IMR-90 (cell line): Measurements from ENCODE around the gene AMIGO1.

Experiments
- CEBPB ChIP-seq: IDR thresholded peaks from 2 replicates; pipeline ENCODE4 v1.6.1; 2012; ENCODE audit warnings: low read depth, low read length, improper control_type of control experiment
- CTCF ChIP-seq: conservative IDR thresholded peaks from 2 replicates; pipeline ENCODE4 v1.5.1; 2012; ENCODE audit warnings: mild to moderate bottlenecking, low read depth, low read length, improper control_type of control experiment
- ELK1 ChIP-seq: fragments of 150-350 bp; IDR thresholded peaks from 2 replicates; pipeline ENCODE4 v1.6.1; 2016; ENCODE audit warnings: low read depth, mild to moderate bottlenecking, low read length, moderate library complexity, borderline replicate concordance
- MAZ ChIP-seq: IDR thresholded peaks from 2 replicates; pipeline ENCODE4 v1.6.1; 2012; ENCODE audit warnings: low read depth, mild to moderate bottlenecking, low read length, improper control_type of control experiment, moderate library complexity, borderline replicate concordance
- POLR2A ChIP-seq: IDR thresholded peaks from 2 replicates; pipeline ENCODE4 v1.6.1; 2012; ENCODE audit warnings: mild to moderate bottlenecking, low read depth, low read length
- RAD21 ChIP-seq: IDR thresholded peaks from 2 replicates; pipeline ENCODE4 v1.6.1; 2012; ENCODE audit warnings: low read length, improper control_type of control experiment
- SMC3 ChIP-seq: fragments of 150-350 bp; IDR thresholded peaks from 2 replicates; pipeline ENCODE4 v1.6.1; 2016; ENCODE audit warnings: low read depth, mild to moderate bottlenecking, antibody characterized with exemption, low read length, moderate library complexity
- USF2 ChIP-seq: fragments of 150-350 bp; IDR thresholded peaks from 2 replicates; pipeline ENCODE4 v1.6.1; 2017; ENCODE audit warnings: mild to moderate bottlenecking, antibody characterized with exemption, low read length, low read depth

- TF ChIP-seq MAZ (no peak), CTCF (no peak), POLR2A (no peak), CEBPB (no peak), ELK1 (no peak), SMC3 (no peak), USF2 (no peak), RAD21 (no peak)
These were observed 31.6 kb upstream of the AMIGO1 start for GRCh38 chr1:109541102-109541501.
